DND-41 (cell line): ENCODE data around the gene NBR1.

Experiments used
- CTCF ChIP-seq: IDR thresholded peaks from 2 replicates; pipeline ENCODE4 v1.5.1; 2012; ENCODE audit warnings: borderline replicate concordance, low read length, moderate library complexity, mild to moderate bottlenecking; ENCODE audit not compliant: poor library complexity, severe bottlenecking; ENCODE audit errors: extremely low read depth
- EZH2 ChIP-seq: IDR thresholded peaks from 3 replicates; pipeline ENCODE4 v1.6.1; 2012; ENCODE audit warnings: borderline replicate concordance, low read depth, mild to moderate bottlenecking, moderate library complexity, low read length, inconsistent platforms; ENCODE audit not compliant: severe bottlenecking

- TF ChIP-seq CTCF (no peak), EZH2 (no peak)
Measured at GRCh38 chr17:43125967-43126910, 44.8 kb upstream of the NBR1 start.
